Loucy (cell line): ENCODE data around the gene SLC13A1.

Experiments
- H2AFZ ChIP-seq: fragments of 200-600 bp; sonication (generic); 2 replicates; pipeline ENCODE4 v1.6.0; 2016; ENCODE audit warnings: antibody characterized with exemption, mild to moderate bottlenecking, low read length, moderate library complexity
- H3F3A ChIP-seq: fragments of 200-600 bp; 2 replicates; pipeline ENCODE4 v1.6.0; 2016; ENCODE audit warnings: antibody characterized with exemption, low read depth, mild to moderate bottlenecking
- H3K27me3 ChIP-seq: fragments of 200-600 bp; sonication (generic); 2 replicates; pipeline ENCODE4 v1.6.1; 2014; ENCODE audit warnings: low read length, mild to moderate bottlenecking; ENCODE audit not compliant: insufficient read depth, poor library complexity, severe bottlenecking
- H3K36me3 ChIP-seq: fragments of 200-600 bp; sonication (generic); 2 replicates; pipeline ENCODE4 v1.6.1; 2016; ENCODE audit warnings: low read length; ENCODE audit not compliant: insufficient read depth
- H3K4me1 ChIP-seq: fragments of 200-600 bp; sonication (generic); 2 replicates; pipeline ENCODE4 v1.5.1; 2014; ENCODE audit warnings: low read length, mild to moderate bottlenecking; ENCODE audit not compliant: insufficient read depth, poor library complexity, severe bottlenecking
- H3K4me2 ChIP-seq: fragments of 200-600 bp; sonication (generic); 2 replicates; pipeline ENCODE4 v1.6.0; 2014; ENCODE audit warnings: antibody characterized with exemption, low read length, low read depth, mild to moderate bottlenecking; ENCODE audit not compliant: poor library complexity, severe bottlenecking
- H3K4me3 ChIP-seq: fragments of 200-600 bp; sonication (generic); 2 replicates; pipeline ENCODE4 v1.5.1; 2014; ENCODE audit warnings: low read length, mild to moderate bottlenecking, mixed read lengths; ENCODE audit not compliant: poor library complexity, severe bottlenecking
- H3K79me2 ChIP-seq: fragments of 200-600 bp; sonication (generic); 2 replicates; pipeline ENCODE4 v1.6.1; 2014; ENCODE audit warnings: low read length; ENCODE audit not compliant: insufficient read depth
- H3K9ac ChIP-seq: fragments of 200-600 bp; sonication (generic); 2 replicates; pipeline ENCODE4 v1.6.0; 2014; ENCODE audit warnings: mild to moderate bottlenecking, low read depth, low read length, moderate library complexity; ENCODE audit not compliant: poor library complexity, severe bottlenecking
- H3K9me2 ChIP-seq: fragments of 200-600 bp; sonication (generic); replicated peaks from 2 replicates; pipeline ENCODE4 v1.6.1; 2016; ENCODE audit warnings: low read depth, low read length, mixed read lengths
- H3K9me3 ChIP-seq: fragments of 200-600 bp; sonication (generic); 2 replicates; pipeline ENCODE4 v1.6.1; 2014; ENCODE audit warnings: mild to moderate bottlenecking, antibody characterized with exemption, low read length, low read depth; ENCODE audit not compliant: insufficient read depth
- H4K20me1 ChIP-seq: fragments of 200-600 bp; sonication (generic); 2 replicates; pipeline ENCODE4 v1.6.0; 2014; ENCODE audit warnings: antibody characterized with exemption, low read length, mild to moderate bottlenecking; ENCODE audit not compliant: insufficient read depth, poor library complexity, severe bottlenecking
- EZH2phosphoT487 ChIP-seq: fragments of 200-600 bp; IDR thresholded peaks from 2 replicates; pipeline ENCODE4 v1.6.1; 2018; ENCODE audit warnings: antibody characterized with exemption, mild to moderate bottlenecking, moderate library complexity, borderline replicate concordance
- TF ChIP-seq, protein P1 (sequence below): fragments of 200-600 bp; sonication (generic); conservative IDR thresholded peaks from 2 replicates; pipeline ENCODE4 v1.5.1; 2014; ENCODE audit warnings: mild to moderate bottlenecking, antibody characterized with exemption, low read length

The SLC13A1 gene, protein sequence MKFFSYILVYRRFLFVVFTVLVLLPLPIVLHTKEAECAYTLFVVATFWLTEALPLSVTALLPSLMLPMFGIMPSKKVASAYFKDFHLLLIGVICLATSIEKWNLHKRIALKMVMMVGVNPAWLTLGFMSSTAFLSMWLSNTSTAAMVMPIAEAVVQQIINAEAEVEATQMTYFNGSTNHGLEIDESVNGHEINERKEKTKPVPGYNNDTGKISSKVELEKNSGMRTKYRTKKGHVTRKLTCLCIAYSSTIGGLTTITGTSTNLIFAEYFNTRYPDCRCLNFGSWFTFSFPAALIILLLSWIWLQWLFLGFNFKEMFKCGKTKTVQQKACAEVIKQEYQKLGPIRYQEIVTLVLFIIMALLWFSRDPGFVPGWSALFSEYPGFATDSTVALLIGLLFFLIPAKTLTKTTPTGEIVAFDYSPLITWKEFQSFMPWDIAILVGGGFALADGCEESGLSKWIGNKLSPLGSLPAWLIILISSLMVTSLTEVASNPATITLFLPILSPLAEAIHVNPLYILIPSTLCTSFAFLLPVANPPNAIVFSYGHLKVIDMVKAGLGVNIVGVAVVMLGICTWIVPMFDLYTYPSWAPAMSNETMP

DNA sequence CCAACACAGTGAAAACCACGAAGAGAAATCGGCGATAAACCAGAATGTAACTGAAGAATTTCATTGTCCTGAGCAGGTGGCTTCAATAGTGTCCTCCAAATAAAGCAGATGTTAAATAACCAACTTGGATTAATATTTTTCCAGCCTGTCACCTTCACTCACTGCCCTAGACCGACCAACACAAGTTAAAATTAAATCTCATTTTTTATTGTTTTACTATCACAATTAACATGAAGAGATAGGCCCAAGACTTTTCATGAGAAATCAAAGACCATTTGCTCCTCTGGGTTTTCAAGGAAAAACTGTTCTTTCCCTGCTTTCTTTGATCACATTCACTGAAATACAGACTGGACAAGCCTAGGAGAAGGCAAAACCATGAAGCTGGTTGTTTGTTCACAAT lies at the start of gene SLC13A1:
Gene SLC13A1, minus strand, starts transcription at position 87 of the 400 bp plus-strand sequence. Its CDS starts 23 bp downstream, at position 64.
- H3K9me3 ChIP-seq: no peaks in the 10 kb centered on the region
- H4K20me1 ChIP-seq: no peaks in the 10 kb centered on the region
- H3K79me2 ChIP-seq: no peaks in the 10 kb centered on the region
- no peaks in the 10 kb centered on the region for H3F3A ChIP-seq
- H3K36me3 ChIP-seq: no peaks in the 10 kb centered on the region
- H3K9ac ChIP-seq: no peak within 1 kb of the TSS
- no peak for TF ChIP-seq EZH2phosphoT487
- TF ChIP-seq, protein P1, sequence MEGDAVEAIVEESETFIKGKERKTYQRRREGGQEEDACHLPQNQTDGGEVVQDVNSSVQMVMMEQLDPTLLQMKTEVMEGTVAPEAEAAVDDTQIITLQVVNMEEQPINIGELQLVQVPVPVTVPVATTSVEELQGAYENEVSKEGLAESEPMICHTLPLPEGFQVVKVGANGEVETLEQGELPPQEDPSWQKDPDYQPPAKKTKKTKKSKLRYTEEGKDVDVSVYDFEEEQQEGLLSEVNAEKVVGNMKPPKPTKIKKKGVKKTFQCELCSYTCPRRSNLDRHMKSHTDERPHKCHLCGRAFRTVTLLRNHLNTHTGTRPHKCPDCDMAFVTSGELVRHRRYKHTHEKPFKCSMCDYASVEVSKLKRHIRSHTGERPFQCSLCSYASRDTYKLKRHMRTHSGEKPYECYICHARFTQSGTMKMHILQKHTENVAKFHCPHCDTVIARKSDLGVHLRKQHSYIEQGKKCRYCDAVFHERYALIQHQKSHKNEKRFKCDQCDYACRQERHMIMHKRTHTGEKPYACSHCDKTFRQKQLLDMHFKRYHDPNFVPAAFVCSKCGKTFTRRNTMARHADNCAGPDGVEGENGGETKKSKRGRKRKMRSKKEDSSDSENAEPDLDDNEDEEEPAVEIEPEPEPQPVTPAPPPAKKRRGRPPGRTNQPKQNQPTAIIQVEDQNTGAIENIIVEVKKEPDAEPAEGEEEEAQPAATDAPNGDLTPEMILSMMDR: no peak
- no peak within 1 kb of the TSS for H3K4me2 ChIP-seq
- H3K27me3 ChIP-seq: no peaks in the 10 kb centered on the region
- H3K4me1 ChIP-seq: no peaks in the 10 kb centered on the region
- no peak within 1 kb of the TSS for H2AFZ ChIP-seq
- no peaks in the 10 kb centered on the region for H3K9me2 ChIP-seq
- H3K4me3 ChIP-seq: no peak within 1 kb of the TSS

DNA sequence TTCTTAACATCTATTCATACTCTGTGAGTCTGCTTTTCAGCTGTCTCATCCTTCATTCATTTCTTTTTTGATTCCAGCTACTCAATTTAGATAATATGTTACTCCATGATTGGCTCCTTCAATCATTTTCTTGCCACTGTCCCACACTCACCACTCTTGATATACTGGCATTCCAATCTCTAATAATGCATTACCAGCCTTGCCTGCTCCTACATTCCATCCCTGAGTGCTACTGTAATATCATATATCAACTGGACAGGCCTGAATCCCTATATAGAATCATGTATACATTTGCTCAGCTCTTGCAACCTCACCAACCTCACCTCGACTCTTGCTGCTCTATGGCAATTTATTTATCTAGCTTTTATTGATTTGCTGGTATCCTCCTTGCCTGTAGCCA lies 45.0 kb upstream of the SLC13A1 start:
- Histone ChIP-seq H3K4me2 (no peak overlapping the region), H3K9me3 (no peaks in the 10 kb centered on the region), H3K9me2 (no peaks in the 10 kb centered on the region), H3K27me3 (no peaks in the 10 kb centered on the region), H4K20me1 (no peaks in the 10 kb centered on the region), H3F3A (no peaks in the 10 kb centered on the region), H3K9ac (no peak overlapping the region), H3K36me3 (no peaks in the 10 kb centered on the region), H2AFZ (no peak overlapping the region), H3K4me3 (no peak overlapping the region), H3K4me1 (no peaks in the 10 kb centered on the region), H3K79me2 (no peaks in the 10 kb centered on the region)
- TF ChIP-seq, protein P1: no peak
- no peak for TF ChIP-seq EZH2phosphoT487

DNA sequence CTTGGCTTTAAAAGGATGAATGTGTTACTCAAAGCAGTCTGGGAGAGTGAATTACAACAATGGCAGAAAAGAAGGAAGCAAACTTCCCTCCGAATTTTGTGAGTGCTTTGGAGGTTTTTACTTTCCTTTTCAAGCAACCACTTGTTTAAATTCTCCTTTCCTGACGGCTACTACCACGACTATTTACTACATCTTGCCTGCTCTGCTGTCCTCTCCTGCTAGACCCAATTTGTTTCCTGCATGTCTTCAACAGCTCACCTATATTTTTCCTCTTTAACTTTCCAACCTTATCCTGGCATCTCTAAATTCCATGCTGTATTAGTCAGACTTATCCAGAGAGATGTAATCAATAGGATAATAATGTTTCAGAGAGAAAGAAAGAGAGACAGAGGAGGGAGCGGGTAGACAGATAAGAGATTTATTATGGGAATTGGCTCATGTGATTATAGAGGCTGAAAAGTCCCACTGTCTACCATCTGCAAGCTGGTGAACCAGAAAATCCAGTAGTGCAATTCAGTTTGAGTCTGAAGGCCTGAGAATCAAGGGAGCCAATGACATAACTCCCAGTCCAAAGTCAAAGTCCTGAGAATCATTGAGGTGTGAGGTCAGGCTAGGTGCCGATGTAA lies 42.8 kb upstream of the SLC13A1 start:
- H2AFZ ChIP-seq: no peak overlapping the region
- no peaks in the 10 kb centered on the region for H4K20me1 ChIP-seq
- H3K27me3 ChIP-seq: no peaks in the 10 kb centered on the region
- no peak overlapping the region for H3K9ac ChIP-seq
- H3K36me3 ChIP-seq: no peaks in the 10 kb centered on the region
- H3K9me2 ChIP-seq: no peaks in the 10 kb centered on the region
- H3K9me3 ChIP-seq: no peaks in the 10 kb centered on the region
- TF ChIP-seq, protein P1: no peak
- no peak for TF ChIP-seq EZH2phosphoT487
- H3K4me2 ChIP-seq: no peak overlapping the region
- no peaks in the 10 kb centered on the region for H3K79me2 ChIP-seq
- no peaks in the 10 kb centered on the region for H3F3A ChIP-seq
- no peaks in the 10 kb centered on the region for H3K4me1 ChIP-seq
- no peak overlapping the region for H3K4me3 ChIP-seq
